GM23338 (cell line): ENCODE data around the gene IGSF21. TPM values are rescaled to one million over a fixed set of nuclear protein-coding genes. Genes with fewer than 3 reads are reported as not detected.

ENCODE experiments used
- ATAC-seq: fragments of 200-7000 bp; cut with Tn5 transposase; 3 replicates; pipeline ENCODE4 v1.9.1; 2020
- DNase-seq: peaks from one replicate; pipeline ENCODE4 v3.0.0-alpha.2; 2015; ENCODE audit warnings: low spot score
- H2AFZ ChIP-seq: fragments of 200-600 bp; sonication (generic); 2 replicates; pipeline ENCODE4 v1.8.0; 2016; ENCODE audit warnings: antibody characterized with exemption, mild to moderate bottlenecking, moderate library complexity
- H3F3A ChIP-seq: fragments of 200-600 bp; sonication (generic); replicated peaks from 2 replicates; pipeline ENCODE4 v1.8.0; 2017; ENCODE audit warnings: antibody characterized with exemption, mixed run types, low read depth
- H3K27ac ChIP-seq: fragments of 200-600 bp; sonication (generic); 2 replicates; pipeline ENCODE4 v1.6.1; 2016; ENCODE audit warnings: low read depth
- H3K27me3 ChIP-seq: fragments of 200-600 bp; sonication (generic); 2 replicates; pipeline ENCODE4 v1.8.0; 2016; ENCODE audit warnings: mild to moderate bottlenecking, mixed run types, moderate library complexity; ENCODE audit not compliant: insufficient read depth
- H3K36me3 ChIP-seq: fragments of 200-600 bp; sonication (generic); 2 replicates; pipeline ENCODE4 v1.8.0; 2016; ENCODE audit warnings: mild to moderate bottlenecking; ENCODE audit not compliant: insufficient read depth
- H3K4me1 ChIP-seq: fragments of 200-600 bp; sonication (generic); 2 replicates; pipeline ENCODE4 v1.8.0; 2016; ENCODE audit warnings: mild to moderate bottlenecking, moderate library complexity; ENCODE audit not compliant: insufficient read depth
- H3K4me2 ChIP-seq: fragments of 200-600 bp; sonication (generic); 2 replicates; pipeline ENCODE4 v1.7.1; 2017; ENCODE audit warnings: mixed run types
- H3K4me3 ChIP-seq: fragments of 200-600 bp; sonication (generic); 2 replicates; pipeline ENCODE4 v1.6.1; 2016; ENCODE audit warnings: mixed run types
- H3K79me2 ChIP-seq: fragments of 200-600 bp; sonication (generic); replicated peaks from 2 replicates; pipeline ENCODE4 v1.8.0; 2017; ENCODE audit warnings: mild to moderate bottlenecking; ENCODE audit not compliant: insufficient read depth
- H3K9me2 ChIP-seq: fragments of 200-600 bp; sonication (generic); 2 replicates; pipeline ENCODE4 v1.8.0; 2017; ENCODE audit not compliant: insufficient read depth
- H4K20me1 ChIP-seq: fragments of 200-600 bp; sonication (generic); replicated peaks from 2 replicates; pipeline ENCODE4 v1.8.0; 2017; ENCODE audit warnings: mild to moderate bottlenecking; ENCODE audit not compliant: insufficient read depth
- H3K27ac Mint-ChIP-seq: 2 replicates; pipeline ENCODE4 v1.8.0; 2020; ENCODE audit warnings: inconsistent platforms, mild to moderate bottlenecking, moderate library complexity, mixed read lengths
- H3K27me3 Mint-ChIP-seq: 3 replicates; pipeline ENCODE4 v1.8.0; 2022; ENCODE audit warnings: low read depth, mild to moderate bottlenecking, moderate library complexity, mixed read lengths, inconsistent platforms; ENCODE audit not compliant: insufficient read depth, poor library complexity
- H3K36me3 Mint-ChIP-seq: 3 replicates; pipeline ENCODE4 v1.8.0; 2021; ENCODE audit warnings: low read depth, mild to moderate bottlenecking, inconsistent platforms, moderate library complexity, mixed read lengths
- H3K4me1 Mint-ChIP-seq: 3 replicates; pipeline ENCODE4 v1.8.0; 2020; ENCODE audit warnings: mild to moderate bottlenecking, inconsistent platforms, mixed read lengths
- H3K4me3 Mint-ChIP-seq: 3 replicates; pipeline ENCODE4 v1.8.0; 2021; ENCODE audit warnings: moderate library complexity, mild to moderate bottlenecking, inconsistent platforms, mixed read lengths
- H3K9me3 Mint-ChIP-seq: 3 replicates; pipeline ENCODE4 v1.8.0; 2020; ENCODE audit warnings: moderate library complexity, mild to moderate bottlenecking, inconsistent platforms, mixed read lengths
- CREB1 ChIP-seq: fragments of 250-450 bp; sonication (Bioruptor Pico); IDR thresholded peaks from 2 replicates; pipeline ENCODE4 v1.5.0; 2020; ENCODE audit warnings: low read depth, mild to moderate bottlenecking, moderate library complexity
- EZH2 ChIP-seq: fragments of 200-600 bp; sonication (generic); IDR thresholded peaks from one replicate; pipeline ENCODE4 v1.8.0; 2017; ENCODE audit warnings: antibody characterized with exemption, mild to moderate bottlenecking, low read depth; ENCODE audit not compliant: unreplicated experiment
- EZH2phosphoT487 ChIP-seq: fragments of 200-600 bp; sonication (generic); IDR thresholded peaks from one replicate; pipeline ENCODE4 v1.8.1; 2018; ENCODE audit warnings: antibody characterized with exemption; ENCODE audit not compliant: unreplicated experiment
- JUNB ChIP-seq: IDR thresholded peaks from one replicate; pipeline ENCODE4 v1.6.1; 2016; ENCODE audit warnings: antibody characterized with exemption; ENCODE audit not compliant: unreplicated experiment
- NANOG ChIP-seq: IDR thresholded peaks from 2 replicates; pipeline ENCODE4 v1.6.1; 2016; ENCODE audit warnings: antibody characterized with exemption, borderline replicate concordance
- POLR2AphosphoS5 ChIP-seq: IDR thresholded peaks from 2 replicates; pipeline ENCODE4 v1.6.1; 2016; ENCODE audit warnings: antibody characterized with exemption, low read depth
- STAT1 ChIP-seq: IDR thresholded peaks from one replicate; pipeline ENCODE4 v1.6.1; 2016; ENCODE audit warnings: antibody characterized with exemption; ENCODE audit not compliant: unreplicated experiment
- ZNF114 ChIP-seq: fragments of 250-450 bp; sonication (Bioruptor Pico); IDR thresholded peaks from 2 replicates; pipeline ENCODE4 v1.5.0; 2020; ENCODE audit warnings: mild to moderate bottlenecking, moderate library complexity
- ZNF331 ChIP-seq: fragments of 250-450 bp; sonication (Bioruptor Pico); IDR thresholded peaks from 2 replicates; pipeline ENCODE4 v1.5.0; 2020; ENCODE audit warnings: low read depth, mild to moderate bottlenecking, moderate library complexity
- polyA plus RNA-seq: library from polyadenylated mRNA; unstranded; fragments of >200 nt; fragmentation: Nextera tagmentation; extraction: Ambion mirVana; gene quantifications from 2 replicates; pipeline ENCODE4 v1.2.1, GENCODE V29; 2016
- total RNA-seq: library from RNA; depleted of rRNA; stranded (reverse); fragments of >200 nt; shearing (Covaris generic); gene quantifications from 2 replicates; pipeline ENCODE4 v1.2.3, GENCODE V29; 2014
- TF ChIP-seq, protein P1 (sequence below): IDR thresholded peaks from one replicate; pipeline ENCODE4 v1.6.1; 2018; ENCODE audit warnings: antibody characterized with exemption; ENCODE audit not compliant: unreplicated experiment
- TF ChIP-seq, protein P2 (sequence below): IDR thresholded peaks from 2 replicates; pipeline ENCODE4 v1.6.1; 2016; ENCODE audit warnings: antibody characterized with exemption

Gene IGSF21
- total and polyA plus RNA-seq, 2 experiments from 2014 or later = 15.6 to 15.7 TPM

GRCh38 chr1:18347559-18347958 is 240.0 kb downstream of the IGSF21 start (continued):
- TF ChIP-seq ZNF331 (CRISPR knock-in tag) (no peak), ZNF114 (CRISPR knock-in tag) (no peak), NANOG (no peak)
- TF ChIP-seq, protein P1, sequence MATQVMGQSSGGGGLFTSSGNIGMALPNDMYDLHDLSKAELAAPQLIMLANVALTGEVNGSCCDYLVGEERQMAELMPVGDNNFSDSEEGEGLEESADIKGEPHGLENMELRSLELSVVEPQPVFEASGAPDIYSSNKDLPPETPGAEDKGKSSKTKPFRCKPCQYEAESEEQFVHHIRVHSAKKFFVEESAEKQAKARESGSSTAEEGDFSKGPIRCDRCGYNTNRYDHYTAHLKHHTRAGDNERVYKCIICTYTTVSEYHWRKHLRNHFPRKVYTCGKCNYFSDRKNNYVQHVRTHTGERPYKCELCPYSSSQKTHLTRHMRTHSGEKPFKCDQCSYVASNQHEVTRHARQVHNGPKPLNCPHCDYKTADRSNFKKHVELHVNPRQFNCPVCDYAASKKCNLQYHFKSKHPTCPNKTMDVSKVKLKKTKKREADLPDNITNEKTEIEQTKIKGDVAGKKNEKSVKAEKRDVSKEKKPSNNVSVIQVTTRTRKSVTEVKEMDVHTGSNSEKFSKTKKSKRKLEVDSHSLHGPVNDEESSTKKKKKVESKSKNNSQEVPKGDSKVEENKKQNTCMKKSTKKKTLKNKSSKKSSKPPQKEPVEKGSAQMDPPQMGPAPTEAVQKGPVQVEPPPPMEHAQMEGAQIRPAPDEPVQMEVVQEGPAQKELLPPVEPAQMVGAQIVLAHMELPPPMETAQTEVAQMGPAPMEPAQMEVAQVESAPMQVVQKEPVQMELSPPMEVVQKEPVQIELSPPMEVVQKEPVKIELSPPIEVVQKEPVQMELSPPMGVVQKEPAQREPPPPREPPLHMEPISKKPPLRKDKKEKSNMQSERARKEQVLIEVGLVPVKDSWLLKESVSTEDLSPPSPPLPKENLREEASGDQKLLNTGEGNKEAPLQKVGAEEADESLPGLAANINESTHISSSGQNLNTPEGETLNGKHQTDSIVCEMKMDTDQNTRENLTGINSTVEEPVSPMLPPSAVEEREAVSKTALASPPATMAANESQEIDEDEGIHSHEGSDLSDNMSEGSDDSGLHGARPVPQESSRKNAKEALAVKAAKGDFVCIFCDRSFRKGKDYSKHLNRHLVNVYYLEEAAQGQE = no peak
- TF ChIP-seq, protein P2, sequence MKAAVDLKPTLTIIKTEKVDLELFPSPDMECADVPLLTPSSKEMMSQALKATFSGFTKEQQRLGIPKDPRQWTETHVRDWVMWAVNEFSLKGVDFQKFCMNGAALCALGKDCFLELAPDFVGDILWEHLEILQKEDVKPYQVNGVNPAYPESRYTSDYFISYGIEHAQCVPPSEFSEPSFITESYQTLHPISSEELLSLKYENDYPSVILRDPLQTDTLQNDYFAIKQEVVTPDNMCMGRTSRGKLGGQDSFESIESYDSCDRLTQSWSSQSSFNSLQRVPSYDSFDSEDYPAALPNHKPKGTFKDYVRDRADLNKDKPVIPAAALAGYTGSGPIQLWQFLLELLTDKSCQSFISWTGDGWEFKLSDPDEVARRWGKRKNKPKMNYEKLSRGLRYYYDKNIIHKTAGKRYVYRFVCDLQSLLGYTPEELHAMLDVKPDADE = no peak

DNA sequence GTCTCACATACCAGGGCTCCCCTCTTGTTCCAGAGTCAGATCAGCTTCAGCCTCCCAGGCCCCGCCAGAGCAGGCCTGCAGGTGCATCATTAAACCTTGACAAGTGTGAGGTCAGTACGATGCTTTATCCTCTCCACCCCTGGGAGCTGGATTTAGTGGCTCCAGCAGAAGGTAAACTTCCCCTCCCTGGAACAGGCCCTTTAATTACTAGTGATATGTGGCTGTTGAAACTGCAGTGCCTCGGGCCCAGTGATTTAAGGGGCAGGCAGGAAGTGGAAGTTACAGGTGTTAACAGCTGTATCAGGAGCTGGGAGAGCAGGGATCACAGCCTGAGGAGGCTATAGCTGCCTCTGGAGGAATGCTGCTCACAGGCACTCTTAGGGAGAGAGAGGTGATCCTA is 240.8 kb downstream of the IGSF21 start:
- Histone ChIP-seq H3K9me2 (no peaks in the 10 kb centered on the region), H3K79me2 (no peaks in the 10 kb centered on the region), H3K4me1 (peaks cover 26% of the 10 kb centered on the region), H3K4me2 (0 out of 2 replicates have a peak overlapping the region, but pooled peaks have one; percentile 26), H3K36me3 (no peaks in the 10 kb centered on the region), H4K20me1 (no peaks in the 10 kb centered on the region), H3K27me3 (no peaks in the 10 kb centered on the region), H3F3A (peaks cover 6% of the 10 kb centered on the region), H3K4me3 (no peak overlapping the region), H3K27ac (no peak overlapping the region), H2AFZ (no peak overlapping the region)
- Mint-ChIP-seq H3K4me1 (peaks cover 32% of the 10 kb centered on the region), H3K9me3 (no peaks in the 10 kb centered on the region), H3K36me3 (no peaks in the 10 kb centered on the region; the same call in 2 of the 3 replicates), H3K27me3 (peaks cover 11% of the 10 kb centered on the region), H3K4me3 (no peak overlapping the region), H3K27ac (no peak overlapping the region)
- ATAC-seq (no peak), DNase-seq (no peak)
- TF ChIP-seq POLR2AphosphoS5 (no peak), EZH2 (no peak), JUNB (no peak), NANOG (no peak), STAT1 (no peak), ZNF331 (CRISPR knock-in tag) (no peak), ZNF114 (CRISPR knock-in tag) (no peak), EZH2phosphoT487 (no peak), CREB1 (CRISPR knock-in tag) (no peak)
- TF ChIP-seq, protein P1 = no peak
- TF ChIP-seq, protein P2 = no peak
